ENCODE measurements around the gene IFI16. TPM values are rescaled to one million over a fixed set of nuclear protein-coding genes. Genes with fewer than 3 reads are reported as not detected.

The IFI16 gene
- total and polyA plus RNA-seq, 2 of the 13 experiments (the other 11 are each of a cell fraction or from before 2014, with no cell fraction given) = not detected

- TF ChIP-seq DZIP1 (CRISPR knock-in tag; IDR thresholded peaks at IDR 0.05) (no peak), SSRP1 (CRISPR knock-in tag; IDR thresholded peaks at IDR 0.05) (no peak), E2F2 (CRISPR knock-in tag; IDR thresholded peaks at IDR 0.05; ENCODE audit: borderline replicate concordance) (no peak), AGO2 (optimal IDR thresholded peaks at IDR 0.05; ENCODE audit: low read depth, low read length) (no peak), FIP1L1 (IDR thresholded peaks at IDR 0.05; ENCODE audit: borderline replicate concordance, insufficient read depth, low read depth, low read length) (no peak)
These were observed 16.9 kb upstream of the IFI16 start (continued) for GRCh38 chr1:158992787-158993312.

- no peaks in the 10 kb centered on the region for H3K4me1 ChIP-seq (ENCODE audit: insufficient read depth, low read length)
- POLR2A ChIA-PET = no interaction called here
- no peak for TF ChIP-seq ZNF235 (CRISPR knock-in tag; IDR thresholded peaks at IDR 0.05; ENCODE audit: borderline replicate concordance)
- no peak for TF ChIP-seq HNRNPUL1 (IDR thresholded peaks at IDR 0.05; ENCODE audit: low read depth, low read length)
- TF ChIP-seq ZNF276 (CRISPR knock-in tag; IDR thresholded peaks at IDR 0.05; ENCODE audit: low read depth) = no peak
- H4K20me1 ChIP-seq (ENCODE audit: insufficient read depth, low read length) = no peaks in the 10 kb centered on the region
- CTCF ChIA-PET (ENCODE audit: low intra/inter-chr PET ratio, low total read pairs) = no interaction called here
- in situ Hi-C loops (cut with HindIII; ENCODE audit: extremely low pct_ligation_motif_present, low pct_unique_long_range_greater_than_20kb) = no loop called here
- H3K4me2 ChIP-seq (ENCODE audit: low read depth, low read length) = no peak overlapping the region
- no peak overlapping the region for H3K27ac ChIP-seq (ENCODE audit: extremely low read length, insufficient read depth, low read length)
- H3K36me3 ChIP-seq (replicated peaks in 1 of 2; ENCODE audit: control insufficient read depth in 1 of 2, insufficient read depth in 2 of 2, low read length in 2 of 2) = no peaks in the 10 kb centered on the region
- H3K9me3 ChIP-seq (ENCODE audit: low read length) = peaks cover 19% of the 10 kb centered on the region
- no peak overlapping the region for H3K4me3 ChIP-seq (replicated peaks in 1 of 3; ENCODE audit: insufficient read depth in 1 of 3, low read depth in 2 of 3, low read length in 3 of 3)
- no peaks in the 10 kb centered on the region for H3K27me3 ChIP-seq (ENCODE audit: control insufficient read depth in 1 of 2, insufficient read depth in 2 of 2, low read length in 2 of 2)
- H3K9ac ChIP-seq (ENCODE audit: insufficient read depth, low read depth, low read length) = no peak overlapping the region
- intact Hi-C loops (cut with micrococcal nuclease; ENCODE audit: unreplicated experiment) = loop anchor here (10.0 kb wide), 1 partner anchor 1032 kb away; no protein-coding TSS in a partner anchor
- WGBS (ENCODE audit: low lambda C conversion rate) = 10% methylated on average over 5 of the region's 5 CpGs
- DNase-seq (ENCODE audit: low spot score) = no peak
- FAIRE-seq = no peak
- H2AFZ ChIP-seq (ENCODE audit: low read length) = no peak overlapping the region
- no TSS peak for BruUV-seq (replicated peaks)
- no peaks in the 10 kb centered on the region for H3K79me2 ChIP-seq (ENCODE audit: insufficient read depth, low read length)
- no peak for ATAC-seq
These were observed 12.7 kb upstream of the IFI16 start for GRCh38 chr1:158996998-158997397.

All from HepG2 (cell line).